Mammary epithelial cell (primary cell): Measurements from ENCODE around the gene PLA2G2D.

ENCODE experiments used
- EZH2 ChIP-seq: IDR thresholded peaks from 2 replicates; pipeline ENCODE4 v1.6.1; 2012; ENCODE audit warnings: low read length, inconsistent platforms, borderline replicate concordance
- TF ChIP-seq, protein P1 (sequence below), 2 donors: IDR thresholded peaks in 1 of 2; conservative IDR thresholded peaks in 1 of 2; 2 replicates each; pipeline ENCODE4 v1.5.1; 2011 to 2012; ENCODE audit warnings: inconsistent platforms in 2 of 2, low read length in 2 of 2, mild to moderate bottlenecking in 2 of 2, control low read depth in 1 of 2, low read depth in 1 of 2; ENCODE audit not compliant: insufficient read depth in 1 of 2; ENCODE audit errors: extremely low read depth in 1 of 2

GRCh38 chr1:20110679-20111078 is 8.7 kb downstream of the PLA2G2D start:
- TF ChIP-seq, protein P1, sequence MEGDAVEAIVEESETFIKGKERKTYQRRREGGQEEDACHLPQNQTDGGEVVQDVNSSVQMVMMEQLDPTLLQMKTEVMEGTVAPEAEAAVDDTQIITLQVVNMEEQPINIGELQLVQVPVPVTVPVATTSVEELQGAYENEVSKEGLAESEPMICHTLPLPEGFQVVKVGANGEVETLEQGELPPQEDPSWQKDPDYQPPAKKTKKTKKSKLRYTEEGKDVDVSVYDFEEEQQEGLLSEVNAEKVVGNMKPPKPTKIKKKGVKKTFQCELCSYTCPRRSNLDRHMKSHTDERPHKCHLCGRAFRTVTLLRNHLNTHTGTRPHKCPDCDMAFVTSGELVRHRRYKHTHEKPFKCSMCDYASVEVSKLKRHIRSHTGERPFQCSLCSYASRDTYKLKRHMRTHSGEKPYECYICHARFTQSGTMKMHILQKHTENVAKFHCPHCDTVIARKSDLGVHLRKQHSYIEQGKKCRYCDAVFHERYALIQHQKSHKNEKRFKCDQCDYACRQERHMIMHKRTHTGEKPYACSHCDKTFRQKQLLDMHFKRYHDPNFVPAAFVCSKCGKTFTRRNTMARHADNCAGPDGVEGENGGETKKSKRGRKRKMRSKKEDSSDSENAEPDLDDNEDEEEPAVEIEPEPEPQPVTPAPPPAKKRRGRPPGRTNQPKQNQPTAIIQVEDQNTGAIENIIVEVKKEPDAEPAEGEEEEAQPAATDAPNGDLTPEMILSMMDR (conservative IDR thresholded peaks at IDR 0.05 in 1 of 2, IDR thresholded peaks at IDR 0.05 in 1 of 2; ENCODE audit: extremely low read depth in 1 of 2, insufficient read depth in 1 of 2, low read depth in 1 of 2, low read length in 2 of 2) = no peak
- TF ChIP-seq EZH2 = no peak
